Activated T-helper 1 cell treated with anti-CD3 and anti-CD28 coated beads, Interleukin-2, amount 50 U/mL, for 16 hours (primary cell): Measurements from ENCODE around the gene NIM1K.
"Not testable (repeated sequence)": the region's sequence is repeated elsewhere in the genome, so short reads cannot be mapped to it uniquely, and the experiment has no call there.

Experiments used
- DNase-seq, 2 donors: peaks; one replicate each; pipeline ENCODE4 v3.0.0-alpha.2; 2020; ENCODE audit warnings: low read depth in 1 of 2, low spot score in 1 of 2

The NIM1K gene

GRCh38 chr5:43190755-43191603 lies 1.0 kb upstream of the NIM1K start:
- no peak for DNase-seq

GRCh38 chr5:43192558-43193180 lies 644 bp downstream of the NIM1K start:
- no peak for DNase-seq

GRCh38 chr5:43193181-43193893 lies 1.3 kb downstream of the NIM1K start:
- no peak for DNase-seq

GRCh38 chr5:43193894-43194265 lies 1.9 kb downstream of the NIM1K start:
- no peak for DNase-seq

GRCh38 chr5:43195670-43196265 lies 3.7 kb downstream of the NIM1K start:
- no peak for DNase-seq

GRCh38 chr5:43197535-43197934 lies 5.5 kb downstream of the NIM1K start:
- DNase-seq = no peak

GRCh38 chr5:43201442-43201841 lies 9.4 kb downstream of the NIM1K start:
- DNase-seq = not testable (repeated sequence)

- no peak for DNase-seq
Measured at GRCh38 chr5:43202380-43202779, 10.4 kb downstream of the NIM1K start.

- no peak for DNase-seq
Measured at GRCh38 chr5:43203373-43203772, 11.3 kb downstream of the NIM1K start.

- DNase-seq = no peak
Measured at GRCh38 chr5:43204958-43205357, 12.9 kb downstream of the NIM1K start.

- no peak for DNase-seq
Measured at GRCh38 chr5:43207601-43208000, 15.6 kb downstream of the NIM1K start.

- no peak for DNase-seq
Measured at GRCh38 chr5:43208658-43209057, 16.6 kb downstream of the NIM1K start.

GRCh38 chr5:43209060-43209459 lies 17.0 kb downstream of the NIM1K start:
- no peak for DNase-seq

GRCh38 chr5:43209833-43210232 lies 17.8 kb downstream of the NIM1K start:
- no peak for DNase-seq

GRCh38 chr5:43210570-43210969 lies 18.5 kb downstream of the NIM1K start:
- DNase-seq = no peak

GRCh38 chr5:43213951-43214350 lies 21.9 kb downstream of the NIM1K start:
- no peak for DNase-seq

- no peak for DNase-seq
Measured at GRCh38 chr5:43215073-43215631, 23.1 kb downstream of the NIM1K start.

- DNase-seq = no peak
Measured at GRCh38 chr5:43216941-43217340, 24.9 kb downstream of the NIM1K start.

GRCh38 chr5:43219120-43219519 lies 27.1 kb downstream of the NIM1K start:
- no peak for DNase-seq

- DNase-seq = no peak
Measured at GRCh38 chr5:43221502-43221901, 29.5 kb downstream of the NIM1K start.

GRCh38 chr5:43225649-43226245 lies 33.7 kb downstream of the NIM1K start:
- no peak for DNase-seq
